Measurements from ENCODE around the gene ERN1.

ERN1 gene

GRCh38 chr17:64120159-64120810, 9.7 kb downstream of the ERN1 start:
- DNase-seq (ENCODE audit: low read depth): no peak
- TF ChIP-seq CTCF (IDR thresholded peaks at IDR 0.05; ENCODE audit: low read length, missing control alignments): no peak
- H3K4me3 ChIP-seq (replicated peaks; ENCODE audit: low read depth, low read length): no peak overlapping the region

GRCh38 chr17:64117981-64118979, 11.7 kb downstream of the ERN1 start:
- TF ChIP-seq CTCF (IDR thresholded peaks at IDR 0.05; ENCODE audit: low read length, missing control alignments): no peak
- H3K4me3 ChIP-seq (replicated peaks; ENCODE audit: low read depth, low read length): no peak overlapping the region
- DNase-seq (ENCODE audit: low read depth): peak; percentile 66

GRCh38 chr17:64115822-64116534, 14.0 kb downstream of the ERN1 start:
- DNase-seq (ENCODE audit: low read depth): peak; percentile 93
- TF ChIP-seq CTCF (IDR thresholded peaks at IDR 0.05; ENCODE audit: low read length, missing control alignments): no peak
- H3K4me3 ChIP-seq (replicated peaks; ENCODE audit: low read depth, low read length): no peak overlapping the region

- peak; percentile 68 for DNase-seq (ENCODE audit: low read depth)
- no peak overlapping the region for H3K4me3 ChIP-seq (replicated peaks; ENCODE audit: low read depth, low read length)
- TF ChIP-seq CTCF (IDR thresholded peaks at IDR 0.05; ENCODE audit: low read length, missing control alignments): no peak
Observed at GRCh38 chr17:64115043-64115698, 14.8 kb downstream of the ERN1 start.

- no peak for DNase-seq (ENCODE audit: low read depth)
- no peak for TF ChIP-seq CTCF (IDR thresholded peaks at IDR 0.05; ENCODE audit: low read length, missing control alignments)
- no peak overlapping the region for H3K4me3 ChIP-seq (replicated peaks; ENCODE audit: low read depth, low read length)
Observed at GRCh38 chr17:64113006-64113405, 16.9 kb downstream of the ERN1 start.

- no peak for DNase-seq (ENCODE audit: low read depth)
- no peak for TF ChIP-seq CTCF (IDR thresholded peaks at IDR 0.05; ENCODE audit: low read length, missing control alignments)
- H3K4me3 ChIP-seq (replicated peaks; ENCODE audit: low read depth, low read length): no peak overlapping the region
Observed at GRCh38 chr17:64111831-64112230, 18.1 kb downstream of the ERN1 start.

All from fibroblast of pulmonary artery (primary cell).